ENCODE measurements around the gene LCORL.
A peak's percentile ranks its signal among the peaks of the same experiment; 100 is the strongest.
"Not testable (repeated sequence)": the region's sequence is repeated elsewhere in the genome, so short reads cannot be mapped to it uniquely, and the experiment has no call there.

The LCORL gene

DNA sequence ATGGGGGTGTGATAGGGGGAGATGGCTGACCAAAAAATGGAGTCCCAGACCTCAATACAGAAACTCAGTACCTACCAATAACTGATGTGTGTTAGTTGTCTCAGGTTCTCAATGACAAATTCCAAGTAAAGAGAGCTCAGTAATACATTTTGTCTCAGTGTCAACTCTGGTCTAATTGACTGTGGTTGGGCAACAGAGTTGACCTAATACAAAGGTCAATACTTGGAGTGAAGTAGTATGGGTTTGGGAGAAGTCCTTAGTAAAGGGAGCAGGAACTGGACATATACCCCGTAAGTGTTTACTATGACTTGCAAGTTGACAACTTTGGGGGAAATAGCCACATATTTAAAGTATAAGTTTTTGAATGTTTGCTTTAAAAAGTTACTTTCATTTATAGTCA, 20.5 kb upstream of the LCORL start:
- Histone ChIP-seq H3K27me3 (ENCODE audit: low read depth, low read length) (no peaks in the 10 kb centered on the region), H3K4me1 (ENCODE audit: control insufficient read depth in 1 of 2, insufficient read depth in 2 of 2, low read length in 2 of 2) (no peaks in the 10 kb centered on the region), H3K4me3 (ENCODE audit: low read depth in 1 of 2, low read length in 2 of 2) (no peak overlapping the region), H3K36me3 (ENCODE audit: control insufficient read depth in 1 of 2, insufficient read depth in 2 of 2, low read length in 2 of 2) (no peaks in the 10 kb centered on the region), H3K27ac (ENCODE audit: low read length) (no peak overlapping the region), H3K9me3 (ENCODE audit: control insufficient read depth in 1 of 2, low read length in 2 of 2) (no peaks in the 10 kb centered on the region)

DNA sequence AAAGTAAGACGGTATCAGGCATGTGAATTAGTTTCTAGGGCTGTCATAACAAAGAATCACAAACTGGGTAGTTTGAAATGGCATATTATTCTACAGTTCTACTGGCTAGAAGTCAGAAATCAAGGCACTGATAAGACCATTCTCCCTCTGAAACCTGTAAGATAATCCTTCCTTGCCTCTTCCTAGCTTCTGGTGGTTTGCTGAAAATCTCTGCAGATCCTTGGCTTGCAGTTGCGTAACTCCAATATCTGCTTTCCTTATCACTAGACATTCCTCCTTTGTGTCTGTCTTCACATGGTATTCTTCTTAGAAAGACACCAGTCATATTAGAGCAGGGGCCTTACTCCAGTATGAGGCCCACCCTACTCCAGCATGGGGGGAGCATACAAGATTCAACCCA, 19.6 kb upstream of the LCORL start:
- Histone ChIP-seq H3K4me3 (ENCODE audit: low read depth in 1 of 2, low read length in 2 of 2) (no peak overlapping the region), H3K27ac (ENCODE audit: low read length) (no peak overlapping the region), H3K27me3 (ENCODE audit: low read depth, low read length) (no peaks in the 10 kb centered on the region), H3K4me1 (ENCODE audit: control insufficient read depth in 1 of 2, insufficient read depth in 2 of 2, low read length in 2 of 2) (no peaks in the 10 kb centered on the region), H3K36me3 (ENCODE audit: control insufficient read depth in 1 of 2, insufficient read depth in 2 of 2, low read length in 2 of 2) (no peaks in the 10 kb centered on the region), H3K9me3 (ENCODE audit: control insufficient read depth in 1 of 2, low read length in 2 of 2) (no peaks in the 10 kb centered on the region)

DNA sequence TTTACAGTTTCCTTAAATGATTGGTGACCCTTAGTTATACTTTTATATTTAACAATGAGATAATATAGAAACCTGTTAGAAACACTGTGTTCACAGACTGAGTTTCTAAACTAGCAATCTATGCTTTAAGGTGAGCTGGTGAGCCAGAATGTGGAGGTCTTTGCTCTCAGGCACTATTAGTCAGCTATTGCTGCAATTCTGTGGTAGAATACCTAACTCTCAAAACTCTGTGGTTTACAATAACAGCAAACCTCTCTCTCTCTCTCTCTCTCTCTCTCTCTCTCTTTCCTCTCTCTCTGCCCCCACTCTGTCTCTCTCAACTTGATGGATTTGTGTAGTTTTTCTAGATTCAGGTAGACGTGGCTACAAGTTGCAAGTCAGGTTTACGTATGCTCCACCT, 17.6 kb upstream of the LCORL start:
- Histone ChIP-seq H3K36me3 (ENCODE audit: control insufficient read depth in 1 of 2, insufficient read depth in 2 of 2, low read length in 2 of 2) (no peaks in the 10 kb centered on the region), H3K9me3 (ENCODE audit: control insufficient read depth in 1 of 2, low read length in 2 of 2) (no peaks in the 10 kb centered on the region), H3K27me3 (ENCODE audit: low read depth, low read length) (no peaks in the 10 kb centered on the region), H3K4me3 (ENCODE audit: low read depth in 1 of 2, low read length in 2 of 2) (no peak overlapping the region), H3K27ac (ENCODE audit: low read length) (no peak overlapping the region), H3K4me1 (ENCODE audit: control insufficient read depth in 1 of 2, insufficient read depth in 2 of 2, low read length in 2 of 2) (no peaks in the 10 kb centered on the region)

DNA sequence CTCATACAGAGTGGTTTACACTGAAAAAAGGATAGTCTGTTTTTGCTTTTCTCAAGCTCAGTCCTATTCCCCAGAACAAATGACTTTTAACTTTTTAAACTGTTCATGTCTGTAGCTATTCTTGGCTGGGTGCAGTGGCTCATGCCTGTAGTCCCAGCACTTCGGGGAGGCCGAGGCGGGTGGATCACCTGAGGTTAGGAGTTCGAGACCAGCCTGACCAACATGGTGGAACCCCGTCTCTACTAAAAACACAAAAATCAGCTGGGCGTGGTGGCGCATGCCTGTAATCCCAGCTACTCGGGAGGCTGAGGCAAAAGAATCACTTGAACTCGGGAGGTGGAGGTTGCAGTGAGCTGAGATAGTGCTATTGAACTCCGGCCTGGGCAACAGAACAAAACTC, 14.8 kb upstream of the LCORL start:
- H3K36me3 ChIP-seq (ENCODE audit: control insufficient read depth in 1 of 2, insufficient read depth in 2 of 2, low read length in 2 of 2); H3K27me3 ChIP-seq (ENCODE audit: low read depth, low read length); H3K4me1 ChIP-seq (ENCODE audit: control insufficient read depth in 1 of 2, insufficient read depth in 2 of 2, low read length in 2 of 2); H3K9me3 ChIP-seq (ENCODE audit: control insufficient read depth in 1 of 2, low read length in 2 of 2); H3K27ac ChIP-seq (ENCODE audit: low read length); H3K4me3 ChIP-seq (ENCODE audit: low read depth in 1 of 2, low read length in 2 of 2): not testable (repeated sequence)

DNA sequence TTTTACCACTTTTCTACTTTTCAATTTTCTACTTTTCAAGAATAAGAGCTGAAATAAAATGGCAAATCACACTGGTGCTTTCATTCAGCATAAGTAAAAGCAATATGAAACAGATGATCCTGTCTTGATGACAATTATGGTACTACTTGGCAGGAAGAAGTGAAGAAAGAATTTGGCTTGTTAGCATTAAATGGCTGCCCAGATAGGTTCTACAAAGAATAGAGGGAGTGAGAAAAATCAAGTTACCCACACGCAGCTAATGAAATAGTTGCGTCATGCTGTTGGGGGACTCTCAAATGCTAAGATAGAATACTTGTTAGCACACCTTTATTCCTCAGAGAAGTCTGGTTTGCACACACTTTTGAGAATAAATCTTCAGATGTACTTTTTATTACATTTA, 12.5 kb upstream of the LCORL start:
- H3K9me3 ChIP-seq (ENCODE audit: control insufficient read depth in 1 of 2, low read length in 2 of 2): no peaks in the 10 kb centered on the region
- no peak overlapping the region for H3K27ac ChIP-seq (ENCODE audit: low read length)
- H3K36me3 ChIP-seq (ENCODE audit: control insufficient read depth in 1 of 2, insufficient read depth in 2 of 2, low read length in 2 of 2): no peaks in the 10 kb centered on the region
- no peak overlapping the region for H3K4me3 ChIP-seq (ENCODE audit: low read depth in 1 of 2, low read length in 2 of 2)
- H3K4me1 ChIP-seq (ENCODE audit: control insufficient read depth in 1 of 2, insufficient read depth in 2 of 2, low read length in 2 of 2): no peaks in the 10 kb centered on the region
- H3K27me3 ChIP-seq (ENCODE audit: low read depth, low read length): no peaks in the 10 kb centered on the region

DNA sequence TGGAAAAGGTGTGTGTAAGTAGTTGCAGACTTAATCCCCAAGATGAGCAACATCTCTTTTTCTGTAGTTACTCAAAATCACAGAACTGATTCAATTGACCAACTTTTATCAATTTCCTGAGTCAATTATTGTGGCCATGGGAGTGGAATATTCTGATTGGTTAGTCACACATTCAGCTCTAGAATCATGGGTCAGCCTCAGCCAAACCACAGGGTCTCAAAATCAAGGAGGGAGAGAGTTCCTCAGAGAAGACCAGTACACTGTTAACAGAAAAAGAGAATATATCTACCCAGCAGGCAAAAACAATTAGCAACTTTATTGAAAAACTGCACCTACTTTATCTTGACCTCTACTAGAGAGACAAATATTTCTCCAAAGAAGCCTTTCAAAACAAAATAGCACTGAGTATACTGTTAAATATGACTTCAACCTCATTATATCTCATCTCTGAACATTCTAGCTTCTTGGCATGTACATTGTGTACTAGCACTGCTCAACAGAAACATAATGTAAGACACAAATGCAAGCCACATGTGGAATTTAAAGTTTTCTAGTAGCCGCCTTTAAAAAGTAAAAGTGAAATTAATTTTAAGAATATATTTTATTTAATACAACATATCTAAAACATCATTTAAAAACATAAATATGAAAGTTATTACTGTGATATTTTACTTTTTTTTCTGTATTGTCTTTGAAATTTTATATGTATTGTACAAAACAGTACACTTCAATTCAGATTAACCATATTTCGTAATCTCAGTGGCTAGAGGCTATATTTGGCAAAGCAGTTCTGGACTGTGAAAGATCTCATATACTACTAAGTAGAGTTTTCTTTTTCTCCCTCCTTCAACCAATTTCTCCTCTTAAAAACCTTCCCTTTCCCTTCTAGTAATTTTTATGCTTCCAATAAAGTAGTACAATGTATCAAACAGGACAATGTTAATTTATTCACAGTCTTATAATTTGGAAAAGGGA, 11.8 kb upstream of the LCORL start:
- Histone ChIP-seq H3K4me1 (ENCODE audit: control insufficient read depth in 1 of 2, insufficient read depth in 2 of 2, low read length in 2 of 2) (no peaks in the 10 kb centered on the region), H3K9me3 (ENCODE audit: control insufficient read depth in 1 of 2, low read length in 2 of 2) (no peaks in the 10 kb centered on the region), H3K36me3 (ENCODE audit: control insufficient read depth in 1 of 2, insufficient read depth in 2 of 2, low read length in 2 of 2) (no peaks in the 10 kb centered on the region), H3K27me3 (ENCODE audit: low read depth, low read length) (no peaks in the 10 kb centered on the region), H3K4me3 (ENCODE audit: low read depth in 1 of 2, low read length in 2 of 2) (no peak overlapping the region), H3K27ac (ENCODE audit: low read length) (no peak overlapping the region)

DNA sequence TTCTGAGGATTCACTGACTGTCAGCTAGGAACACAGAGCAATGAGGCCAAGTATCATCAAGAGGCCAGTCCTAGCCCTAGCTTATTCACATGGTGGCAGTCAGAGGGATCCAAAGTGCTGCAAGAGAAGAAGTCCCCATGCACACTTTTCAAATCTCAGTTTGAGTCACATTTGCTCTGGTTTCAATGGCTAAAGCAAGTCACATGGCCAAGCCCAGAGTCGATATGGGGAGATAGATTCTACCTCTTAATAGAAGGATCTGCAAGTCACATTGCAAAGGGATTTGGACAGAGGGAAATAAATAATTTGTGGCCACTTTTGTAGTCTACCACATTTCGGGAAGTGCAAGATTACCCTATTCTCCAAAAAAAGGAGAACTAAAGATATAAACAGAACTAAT, 3.7 kb upstream of the LCORL start:
- no peaks in the 10 kb centered on the region for H3K36me3 ChIP-seq (ENCODE audit: control insufficient read depth in 1 of 2, insufficient read depth in 2 of 2, low read length in 2 of 2)
- no peaks in the 10 kb centered on the region for H3K4me1 ChIP-seq (ENCODE audit: control insufficient read depth in 1 of 2, insufficient read depth in 2 of 2, low read length in 2 of 2)
- H3K9me3 ChIP-seq (ENCODE audit: control insufficient read depth in 1 of 2, low read length in 2 of 2): no peaks in the 10 kb centered on the region
- no peak overlapping the region for H3K4me3 ChIP-seq (ENCODE audit: low read depth in 1 of 2, low read length in 2 of 2)
- H3K27me3 ChIP-seq (ENCODE audit: low read depth, low read length): no peaks in the 10 kb centered on the region
- no peak overlapping the region for H3K27ac ChIP-seq (ENCODE audit: low read length)

DNA sequence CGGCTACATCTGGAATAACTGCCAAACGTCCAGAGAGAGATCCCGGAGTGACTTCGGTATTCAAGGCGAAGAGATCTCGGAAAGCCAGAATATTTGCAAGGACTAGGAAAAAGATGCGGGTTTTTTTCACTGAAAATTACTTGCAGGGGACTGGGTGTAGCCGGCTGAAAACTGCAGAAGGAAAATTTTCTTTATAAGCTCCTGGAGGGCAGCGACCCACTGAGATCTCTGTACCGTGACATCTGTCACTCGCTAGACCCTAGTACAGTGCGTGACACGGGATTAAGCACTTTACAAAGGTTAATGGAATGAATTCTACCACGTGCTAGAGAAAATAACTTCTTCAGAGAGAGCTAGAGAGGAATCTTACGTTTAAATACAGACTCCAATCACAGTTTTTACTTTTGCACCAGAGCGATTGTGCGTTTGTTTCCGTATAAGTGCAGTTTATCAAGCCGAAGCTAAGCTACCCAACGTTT, 1.1 kb upstream of the LCORL start:
- Histone ChIP-seq H3K27ac (ENCODE audit: low read length) (peak overlapping the region; percentile 76), H3K9me3 (ENCODE audit: control insufficient read depth in 1 of 2, low read length in 2 of 2) (no peaks in the 10 kb centered on the region), H3K4me1 (ENCODE audit: control insufficient read depth in 1 of 2, insufficient read depth in 2 of 2, low read length in 2 of 2) (no peaks in the 10 kb centered on the region), H3K27me3 (ENCODE audit: low read depth, low read length) (no peaks in the 10 kb centered on the region), H3K4me3 (ENCODE audit: low read depth in 1 of 2, low read length in 2 of 2) (peak overlapping the region; percentile 90 to 95), H3K36me3 (ENCODE audit: control insufficient read depth in 1 of 2, insufficient read depth in 2 of 2, low read length in 2 of 2) (no peaks in the 10 kb centered on the region)

DNA sequence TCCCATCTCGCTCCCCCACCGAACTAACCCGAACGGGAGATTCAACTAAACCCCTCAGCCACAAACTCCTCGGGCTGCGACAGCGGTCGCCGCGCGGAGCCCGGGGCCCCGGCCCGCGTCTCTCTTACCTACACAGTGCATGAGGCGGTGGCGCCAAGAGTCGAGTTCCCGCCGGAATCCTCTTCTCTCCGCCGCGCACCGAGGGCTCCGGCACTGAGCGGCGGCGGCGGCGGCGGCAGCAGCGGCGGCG, 160 bp downstream of the LCORL start:
- H3K4me3 ChIP-seq (ENCODE audit: low read depth in 1 of 2, low read length in 2 of 2): peak overlapping the region; percentile 90 to 95
- no peaks in the 10 kb centered on the region for H3K9me3 ChIP-seq (ENCODE audit: control insufficient read depth in 1 of 2, low read length in 2 of 2)
- no peaks in the 10 kb centered on the region for H3K36me3 ChIP-seq (ENCODE audit: control insufficient read depth in 1 of 2, insufficient read depth in 2 of 2, low read length in 2 of 2)
- H3K27me3 ChIP-seq (ENCODE audit: low read depth, low read length): no peaks in the 10 kb centered on the region
- peak overlapping the region; percentile 76 for H3K27ac ChIP-seq (ENCODE audit: low read length)
- peaks cover 0 to 2% of the 10 kb centered on the region in 2 donors for H3K4me1 ChIP-seq (ENCODE audit: control insufficient read depth in 1 of 2, insufficient read depth in 2 of 2, low read length in 2 of 2)

DNA sequence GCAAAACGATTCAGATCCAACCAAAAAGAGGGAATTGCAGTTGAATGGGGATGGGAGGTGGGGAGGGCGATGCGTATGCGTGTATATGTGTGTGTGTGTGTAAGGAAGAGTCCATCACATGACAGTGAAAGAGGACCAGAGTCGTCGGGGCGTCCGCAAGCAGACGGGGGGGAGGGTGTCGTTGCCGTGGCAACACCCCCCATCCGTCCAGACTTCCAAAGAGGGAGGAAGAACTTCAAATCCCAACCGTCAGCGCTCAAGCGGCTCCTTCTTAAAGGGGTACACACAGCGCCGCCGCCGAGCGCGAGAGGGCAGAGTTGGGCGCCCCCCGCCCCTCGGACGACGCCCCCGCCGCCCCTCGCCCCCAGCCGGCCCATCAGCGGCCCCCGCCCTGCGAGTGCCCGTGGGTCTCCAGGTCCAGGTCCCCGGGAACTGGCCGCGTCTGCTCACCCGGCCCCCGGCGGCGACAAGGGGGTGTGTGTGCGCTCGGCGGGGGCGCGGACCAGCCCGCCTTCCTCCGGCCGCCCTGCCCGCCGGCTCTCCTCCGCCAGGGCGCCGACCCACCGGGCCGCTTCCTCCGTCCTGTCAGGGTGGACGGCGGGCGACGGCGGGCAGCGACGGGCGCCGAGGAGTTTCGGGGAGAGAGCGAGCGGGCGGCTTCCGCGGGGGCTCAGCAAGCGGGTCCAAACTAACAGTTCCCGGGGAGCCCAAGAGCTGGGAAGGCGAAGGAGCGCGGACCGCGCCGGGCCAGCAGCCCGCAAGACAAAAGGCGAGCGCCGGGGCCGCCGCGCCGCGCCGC, 685 bp downstream of the LCORL start:
- Histone ChIP-seq H3K27ac (ENCODE audit: low read length) (peak overlapping the region; percentile 76), H3K27me3 (ENCODE audit: low read depth, low read length) (no peaks in the 10 kb centered on the region), H3K9me3 (ENCODE audit: control insufficient read depth in 1 of 2, low read length in 2 of 2) (no peaks in the 10 kb centered on the region), H3K4me1 (ENCODE audit: control insufficient read depth in 1 of 2, insufficient read depth in 2 of 2, low read length in 2 of 2) (peaks cover 0 to 2% of the 10 kb centered on the region in 2 donors), H3K4me3 (ENCODE audit: low read depth in 1 of 2, low read length in 2 of 2) (peak overlapping the region; percentile 90 to 95), H3K36me3 (ENCODE audit: control insufficient read depth in 1 of 2, insufficient read depth in 2 of 2, low read length in 2 of 2) (no peaks in the 10 kb centered on the region)

DNA sequence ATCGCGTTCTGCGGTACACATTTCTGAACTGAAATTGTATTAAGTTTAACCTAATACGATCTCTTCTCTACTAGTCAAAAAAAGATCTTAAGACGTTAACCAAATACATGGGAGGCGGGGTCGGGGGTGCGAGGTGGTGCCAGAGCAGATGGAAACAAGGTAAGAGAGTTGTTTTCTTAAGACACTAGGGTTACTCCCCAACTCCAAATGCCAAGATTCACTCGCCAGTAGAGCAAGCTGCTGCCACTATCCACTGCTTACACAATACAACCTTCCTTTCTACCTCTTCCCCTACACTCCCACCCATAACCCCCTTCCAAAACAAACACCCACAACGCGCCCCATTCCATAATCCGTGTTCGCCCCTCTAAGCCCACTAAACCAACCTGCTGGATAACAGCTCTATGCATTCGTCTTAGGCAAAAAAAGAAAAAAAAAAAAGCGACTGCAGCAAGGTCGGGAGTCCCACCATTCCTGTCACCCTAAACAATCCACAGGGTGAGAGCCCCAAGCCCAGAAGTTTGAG, 1.3 kb downstream of the LCORL start:
- peak overlapping the region; percentile 83 to 95 for H3K4me3 ChIP-seq (ENCODE audit: low read depth in 1 of 2, low read length in 2 of 2)
- H3K27ac ChIP-seq (ENCODE audit: low read length): peak overlapping the region; percentile 40
- peaks cover 0 to 2% of the 10 kb centered on the region in 2 donors for H3K4me1 ChIP-seq (ENCODE audit: control insufficient read depth in 1 of 2, insufficient read depth in 2 of 2, low read length in 2 of 2)

More for the DNA sequence above, 1.3 kb downstream of the LCORL start:
- H3K36me3 ChIP-seq (ENCODE audit: control insufficient read depth in 1 of 2, insufficient read depth in 2 of 2, low read length in 2 of 2): no peaks in the 10 kb centered on the region
- H3K27me3 ChIP-seq (ENCODE audit: low read depth, low read length): no peaks in the 10 kb centered on the region
- H3K9me3 ChIP-seq (ENCODE audit: control insufficient read depth in 1 of 2, low read length in 2 of 2): no peaks in the 10 kb centered on the region

All from muscle layer of duodenum (tissue), 2 donors.